OCI-M2 (cell line): ENCODE data around the gene GRID1.

ENCODE experiments used
- DNase-seq: peaks from one replicate; lab custom pipeline; 2025; ENCODE audit not compliant: unreplicated experiment; lab: John Stamatoyannopoulos, UW

The GRID1 gene

GRCh38 chr10:85647741-85648140 is 718.9 kb downstream of the GRID1 start:
- no peak for DNase-seq

GRCh38 chr10:85645926-85646711 is 720.5 kb downstream of the GRID1 start:
- no peak for DNase-seq

DNA sequence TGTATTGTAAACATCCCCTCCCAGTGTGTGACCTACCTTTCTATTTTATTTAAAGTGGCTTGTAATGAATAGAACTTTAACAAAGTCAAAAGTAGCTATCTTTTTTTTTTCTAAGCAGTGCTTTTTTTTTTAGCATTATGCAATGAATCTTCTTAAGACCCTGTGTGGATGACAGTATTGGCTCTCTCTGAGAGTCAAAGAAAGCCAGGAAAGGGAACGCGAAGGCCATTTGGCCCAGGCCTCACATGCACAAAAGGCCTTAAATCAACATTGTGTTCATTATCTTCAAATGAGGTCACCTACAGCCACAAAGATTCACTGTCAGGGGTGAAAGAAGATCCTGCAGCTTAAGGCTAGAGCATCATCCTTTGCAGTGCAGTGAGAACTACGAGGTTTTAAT is 721.5 kb downstream of the GRID1 start:
- no peak for DNase-seq

- DNase-seq: no peak
These were observed 722.6 kb downstream of the GRID1 start for GRCh38 chr10:85643845-85644525.

DNA sequence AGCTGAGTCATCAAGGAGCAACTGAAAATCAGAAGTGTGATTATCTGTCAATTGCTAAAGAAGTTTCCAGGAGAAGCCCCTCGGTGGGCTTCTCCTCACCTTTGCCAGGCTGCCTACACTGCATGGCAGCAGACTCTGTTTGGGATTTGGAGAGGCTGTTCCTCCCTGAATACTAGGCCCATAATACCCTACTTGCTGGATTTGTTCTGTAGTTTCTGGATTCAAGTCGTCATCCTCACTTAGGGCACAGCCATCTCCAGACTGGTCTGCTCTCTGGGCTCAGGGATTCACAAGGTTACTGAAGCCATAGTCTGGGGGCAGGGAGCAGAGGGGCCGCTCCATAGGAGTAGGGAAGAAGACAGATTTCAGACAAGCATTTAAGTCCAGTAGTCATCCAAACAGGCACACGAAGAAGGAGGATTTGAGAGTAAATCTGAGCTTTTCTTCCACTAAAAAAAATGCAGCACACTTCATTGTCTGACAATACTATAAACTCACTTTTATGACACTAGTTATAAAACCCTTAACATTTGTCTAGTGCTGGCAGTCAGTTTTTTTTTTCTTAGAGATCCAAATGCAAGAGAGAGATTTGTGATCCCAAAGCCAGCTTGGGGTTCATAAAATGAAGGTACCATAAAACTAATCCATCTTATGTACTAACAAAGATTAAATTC is 723.3 kb downstream of the GRID1 start:
- no peak for DNase-seq

DNA sequence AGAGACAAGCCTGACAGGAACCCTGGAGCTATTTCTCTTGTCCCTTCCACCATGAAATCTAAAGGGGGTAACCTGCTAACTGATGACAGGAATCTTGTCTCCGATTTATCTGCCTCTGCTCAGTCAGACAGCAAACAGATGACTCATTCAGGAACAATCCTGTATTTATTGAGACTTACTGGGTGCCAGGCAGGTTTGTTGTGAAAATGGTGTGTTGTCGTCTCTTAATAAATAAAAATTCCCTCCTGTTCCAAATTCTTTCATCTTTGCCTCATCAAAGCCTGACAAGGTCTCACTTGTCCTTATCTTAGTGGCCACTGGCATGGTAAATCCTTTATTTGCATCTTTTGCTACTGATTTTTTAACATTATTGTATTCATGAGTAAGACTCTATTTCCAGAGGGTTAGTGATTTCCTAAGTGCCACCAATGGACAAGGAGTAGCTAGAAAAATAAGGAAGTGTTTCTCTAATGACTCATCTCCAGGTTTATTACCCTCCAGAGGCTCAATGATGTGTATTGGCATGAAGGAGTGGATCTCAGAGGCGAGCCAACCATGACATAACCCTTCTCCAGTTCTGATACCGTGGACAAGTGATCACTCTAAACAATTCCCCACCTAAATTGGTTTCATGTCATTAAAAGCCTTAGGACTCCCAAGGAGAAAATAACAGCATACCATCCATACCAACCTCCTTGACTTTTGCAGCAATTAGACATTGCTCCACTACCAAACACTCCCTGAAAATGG is 724.0 kb downstream of the GRID1 start:
- no peak for DNase-seq

- no peak for DNase-seq
These were observed 724.5 kb downstream of the GRID1 start for GRCh38 chr10:85642082-85642420.

DNA sequence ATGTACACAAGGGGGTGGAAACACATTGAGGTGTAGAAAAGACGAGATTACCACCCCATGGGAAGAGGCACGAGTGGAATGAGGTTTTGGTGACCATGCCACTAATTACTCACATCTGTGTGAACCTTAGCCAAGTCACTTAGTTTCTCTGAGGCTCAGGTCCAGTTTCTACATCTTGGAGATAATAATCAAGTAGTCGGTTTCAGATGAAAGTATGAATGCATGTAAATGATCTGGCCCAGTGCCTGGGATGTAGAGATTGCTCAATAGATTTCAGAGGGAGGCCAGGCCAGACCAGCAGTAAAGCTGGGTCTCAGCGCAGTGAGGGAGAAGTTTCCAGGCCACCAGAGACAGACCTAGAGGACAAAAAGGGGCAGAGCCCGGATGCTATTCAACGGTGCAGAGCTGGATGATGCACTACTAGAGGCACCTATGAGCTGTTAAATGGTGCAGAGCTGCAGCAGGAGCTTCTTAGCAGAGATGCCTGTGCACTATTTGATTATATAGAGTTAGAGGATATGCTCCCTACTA is 725.1 kb downstream of the GRID1 start:
- DNase-seq: no peak

DNA sequence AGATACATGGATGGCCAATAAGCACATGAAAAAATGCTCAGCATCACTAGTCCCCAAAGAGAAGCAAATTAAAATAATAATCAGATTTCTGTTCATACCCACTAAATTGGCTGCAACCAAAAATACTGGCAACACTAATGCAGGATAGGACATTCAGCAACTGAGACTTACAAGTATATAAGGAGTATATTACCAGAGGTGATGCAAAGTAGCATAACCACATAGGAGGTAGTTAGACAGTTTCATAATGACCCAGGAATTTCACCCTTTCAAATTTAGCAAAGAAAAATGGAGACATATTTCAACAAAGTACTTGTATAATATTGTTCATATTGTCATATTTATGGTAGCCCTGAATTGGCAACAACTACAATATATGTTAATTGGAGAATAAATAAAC is 727.8 kb downstream of the GRID1 start:
- no peak for DNase-seq

GRCh38 chr10:85635650-85636049 is 730.9 kb downstream of the GRID1 start:
- DNase-seq: no peak

- no peak for DNase-seq
These were observed 742.1 kb downstream of the GRID1 start for GRCh38 chr10:85624511-85624910.

GRCh38 chr10:85623758-85624157 is 742.8 kb downstream of the GRID1 start:
- DNase-seq: no peak

GRCh38 chr10:85623342-85623741 is 743.3 kb downstream of the GRID1 start:
- DNase-seq: no peak

DNA sequence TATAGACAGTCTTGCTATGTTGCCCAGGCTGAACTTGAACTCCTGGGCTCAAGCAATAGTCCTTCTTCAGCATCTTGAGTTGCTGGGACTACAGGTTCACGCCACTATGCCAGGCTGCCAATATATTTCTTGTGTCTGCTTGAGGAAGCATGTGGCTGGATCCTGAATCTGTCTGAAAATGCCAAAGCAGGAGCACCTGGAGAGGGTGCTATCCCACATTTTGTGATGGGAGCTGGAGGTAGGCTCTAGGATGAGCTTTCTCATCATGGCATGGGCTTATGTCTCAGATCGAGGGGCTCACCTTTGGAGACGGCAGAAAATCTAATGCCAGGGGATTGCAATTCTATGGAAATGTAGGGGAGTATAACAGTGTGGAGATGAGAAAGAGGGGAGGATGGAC is 744.2 kb downstream of the GRID1 start:
- no peak for DNase-seq

- no peak for DNase-seq
These were observed 745.0 kb downstream of the GRID1 start for GRCh38 chr10:85621562-85621961.

- no peak for DNase-seq
These were observed 745.8 kb downstream of the GRID1 start for GRCh38 chr10:85620807-85621206.

DNA sequence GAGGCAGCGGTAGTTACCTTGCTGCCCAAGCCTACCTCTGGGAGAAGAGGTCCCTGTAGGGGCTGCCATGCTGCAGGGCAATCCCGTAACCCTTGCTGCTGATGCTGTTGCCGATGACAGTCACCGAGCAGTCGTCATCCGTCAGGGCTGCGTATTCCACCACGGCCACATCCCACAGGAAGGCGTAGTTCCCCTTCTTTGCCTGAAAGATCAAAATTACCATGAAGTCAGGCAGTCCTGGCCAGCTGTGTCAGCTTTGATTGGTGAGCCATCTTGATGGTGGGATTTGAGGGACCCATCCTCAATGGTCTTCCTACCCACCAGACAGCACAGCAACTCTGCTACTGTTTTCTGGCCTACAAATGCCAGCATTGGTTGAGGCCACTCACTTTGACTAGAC is 746.8 kb downstream of the GRID1 start:
- DNase-seq: no peak

DNA sequence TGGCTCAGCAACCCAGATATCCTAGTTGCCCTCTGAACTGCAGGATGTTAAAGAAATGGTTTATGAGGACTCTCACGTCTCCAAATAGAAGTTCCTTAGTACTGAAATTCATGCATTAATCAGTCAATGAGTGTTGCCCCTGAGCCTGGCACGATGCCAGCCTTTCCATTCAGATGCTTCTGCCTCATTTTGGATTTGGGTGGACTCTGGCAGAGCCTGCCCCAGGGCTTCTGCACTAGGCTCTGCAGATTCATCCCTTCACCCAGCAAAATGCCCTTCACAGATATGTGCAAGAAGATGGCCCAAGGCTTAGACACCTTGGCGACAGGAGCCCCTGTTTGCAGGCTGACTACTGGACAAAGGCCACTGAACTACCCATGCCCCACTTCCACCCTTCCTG is 747.8 kb downstream of the GRID1 start:
- no peak for DNase-seq

DNA sequence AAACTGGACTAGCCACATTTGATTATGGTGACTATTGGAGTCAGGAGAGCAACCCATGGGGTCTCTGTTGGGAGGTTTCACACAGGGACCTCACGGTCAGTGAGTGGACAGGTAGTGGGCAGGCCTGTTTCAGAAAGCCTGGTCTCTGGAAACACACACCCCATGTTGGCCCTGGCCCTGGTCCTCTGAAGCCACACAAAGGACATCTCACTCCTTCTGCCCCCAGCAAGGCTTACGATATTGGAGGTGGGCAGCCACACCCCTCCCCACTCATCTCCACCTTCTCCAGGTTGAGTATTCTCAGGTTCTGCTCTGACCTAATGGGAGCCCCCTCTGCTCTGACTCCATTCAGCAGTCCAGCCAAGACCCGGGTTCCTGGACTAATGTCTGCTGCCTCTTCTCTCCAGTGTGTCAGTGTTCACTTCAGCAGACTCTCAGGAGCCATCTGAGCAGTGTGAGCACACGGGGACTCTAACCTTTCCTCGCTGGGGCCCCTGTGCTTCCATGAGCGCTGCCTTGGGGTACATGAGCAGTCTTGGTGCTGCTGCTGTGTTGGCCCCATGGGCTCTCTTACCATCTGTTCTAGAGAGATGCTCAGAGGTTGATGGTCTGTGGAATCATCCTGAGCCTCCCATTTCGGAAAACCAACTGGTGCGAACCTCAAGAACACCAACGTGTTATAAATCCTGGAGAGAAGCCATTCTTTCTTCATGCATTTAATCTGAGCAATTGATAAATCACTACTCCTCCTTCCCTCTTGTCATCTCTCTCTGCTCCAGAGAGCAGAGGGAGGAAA is 748.6 kb downstream of the GRID1 start:
- DNase-seq: no peak

- no peak for DNase-seq
These were observed 751.0 kb downstream of the GRID1 start for GRCh38 chr10:85615556-85615955.
